ENCODE measurements around the gene FBXO28.

Gene FBXO28

DNA sequence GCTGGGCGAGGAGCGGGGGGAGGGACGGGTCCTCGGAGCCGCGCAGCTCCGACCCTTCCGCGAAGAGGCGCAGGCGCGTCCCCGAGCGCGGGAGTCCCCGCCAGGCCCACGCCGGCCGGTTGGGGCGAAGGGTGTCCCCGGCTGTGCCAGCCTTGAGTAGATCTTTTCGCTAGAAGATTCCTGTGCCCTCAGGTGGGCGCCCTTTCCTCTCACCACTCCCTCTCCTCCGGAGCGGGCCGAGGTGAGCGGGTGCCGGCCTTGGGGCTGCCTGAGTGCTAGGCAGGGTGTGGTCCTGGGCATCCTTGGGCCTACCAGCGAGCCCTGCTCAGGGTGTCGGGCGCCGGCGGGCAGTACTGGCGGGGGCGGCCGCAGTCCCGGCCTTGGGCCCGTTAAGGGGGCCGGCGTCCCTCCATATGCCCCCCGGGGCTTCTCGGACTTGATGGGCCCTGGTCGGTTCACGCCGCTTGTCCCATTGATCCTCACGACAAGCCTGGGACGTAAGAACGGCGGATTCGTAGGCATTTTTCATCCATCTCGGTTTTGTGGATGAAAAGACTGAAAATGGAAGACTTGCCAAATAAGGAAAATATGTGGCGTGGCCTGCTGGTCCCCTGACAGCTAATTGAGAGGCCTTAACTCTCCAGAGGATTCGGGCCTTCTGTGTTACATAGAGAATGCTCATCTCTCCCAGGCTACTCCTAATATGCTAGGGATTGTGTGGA is 69.8 kb downstream of the FBXO28 start:
- TF ChIP-seq CTCF (IDR thresholded peaks at IDR 0.05; ENCODE audit: low read depth, low read length): no peak
- no peak for DNase-seq (ENCODE audit: extremely low read depth, low read depth)

DNA sequence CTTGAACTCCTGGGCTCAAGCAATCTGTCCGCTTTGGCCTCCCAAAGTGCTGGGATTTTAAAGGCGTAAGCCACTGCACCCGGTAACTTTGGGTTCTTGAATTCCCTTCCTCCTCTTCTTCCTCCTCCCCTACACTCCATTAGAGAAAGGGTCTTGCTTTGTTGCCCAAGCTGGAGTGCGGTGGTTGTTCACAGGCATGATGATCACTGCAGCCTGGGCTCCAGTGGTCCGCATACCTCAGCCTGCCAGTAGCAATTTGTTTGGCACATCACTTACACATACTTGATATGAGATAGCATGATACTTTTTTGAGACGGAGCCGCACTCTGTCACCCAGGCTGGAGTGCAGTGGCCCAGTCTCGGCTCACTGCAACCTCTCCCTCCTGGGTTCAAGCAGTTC is 71.3 kb downstream of the FBXO28 start:
- no peak for DNase-seq (ENCODE audit: extremely low read depth, low read depth)
- no peak for TF ChIP-seq CTCF (IDR thresholded peaks at IDR 0.05; ENCODE audit: low read depth, low read length)

DNA sequence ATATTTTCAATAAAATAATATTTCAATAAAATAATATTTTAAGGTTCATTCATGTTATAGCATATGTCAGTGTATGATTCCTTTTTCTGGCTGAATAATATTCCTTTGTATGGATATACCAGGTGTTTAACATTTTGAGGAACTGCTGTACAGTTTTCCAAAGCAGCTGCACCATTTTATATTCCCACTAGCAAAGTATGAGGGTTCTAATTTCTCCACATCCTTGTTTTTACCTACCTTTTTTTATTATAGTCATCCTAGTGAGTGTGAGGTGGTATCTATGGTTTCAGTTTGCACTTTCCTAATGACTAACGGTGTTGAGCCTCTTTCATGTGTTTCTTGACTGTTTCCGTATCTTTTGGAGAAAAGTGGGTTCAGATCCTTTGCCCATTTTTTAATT is 74.4 kb downstream of the FBXO28 start:
- no peak for DNase-seq (ENCODE audit: extremely low read depth, low read depth)
- no peak for TF ChIP-seq CTCF (IDR thresholded peaks at IDR 0.05; ENCODE audit: low read depth, low read length)

DNA sequence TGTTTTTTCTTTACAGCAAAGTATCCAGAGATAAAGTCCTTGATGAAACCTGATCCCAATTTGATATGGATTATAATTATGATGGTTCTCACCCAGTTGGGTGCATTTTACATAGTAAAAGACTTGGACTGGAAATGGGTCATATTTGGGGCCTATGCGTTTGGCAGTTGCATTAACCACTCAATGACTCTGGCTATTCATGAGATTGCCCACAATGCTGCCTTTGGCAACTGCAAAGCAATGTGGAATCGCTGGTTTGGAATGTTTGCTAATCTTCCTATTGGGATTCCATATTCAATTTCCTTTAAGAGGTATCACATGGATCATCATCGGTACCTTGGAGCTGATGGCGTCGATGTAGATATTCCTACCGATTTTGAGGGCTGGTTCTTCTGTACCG is 75.7 kb downstream of the FBXO28 start:
- no peak for DNase-seq (ENCODE audit: extremely low read depth, low read depth)
- TF ChIP-seq CTCF (IDR thresholded peaks at IDR 0.05; ENCODE audit: low read depth, low read length): no peak

GRCh38 chr1:224192082-224192788 is 78.3 kb downstream of the FBXO28 start:
- TF ChIP-seq CTCF (IDR thresholded peaks at IDR 0.05; ENCODE audit: low read depth, low read length): no peak

DNA sequence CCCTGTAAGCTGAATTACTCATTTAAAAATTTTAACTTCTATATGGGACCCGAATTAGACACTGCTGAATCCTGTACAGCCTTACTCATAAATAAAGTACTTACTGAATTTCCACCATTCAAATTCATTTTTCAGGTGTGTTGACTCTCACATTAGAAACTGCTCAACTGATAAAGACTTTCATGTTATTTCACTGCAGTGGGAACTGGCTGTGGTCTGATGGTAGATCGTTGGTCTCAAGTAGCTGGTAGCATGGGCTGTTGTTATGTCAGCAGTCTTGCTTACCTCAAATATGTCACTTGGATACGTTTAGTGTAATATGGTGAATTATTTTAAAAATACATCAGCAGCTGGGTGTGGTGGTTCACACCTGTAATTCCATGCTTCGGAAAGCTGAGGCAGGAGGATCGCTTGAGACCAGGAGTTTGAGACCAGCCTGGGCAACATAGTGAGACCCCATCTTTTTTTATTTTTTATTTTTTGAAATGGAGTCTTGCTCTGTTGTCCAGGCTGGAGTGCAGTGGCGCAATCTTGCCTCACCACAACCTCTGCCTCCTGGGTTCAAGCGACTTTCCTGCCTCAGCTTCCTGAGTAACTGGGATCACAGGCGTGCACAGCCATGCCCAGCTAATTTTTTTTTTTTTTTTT is 79.5 kb downstream of the FBXO28 start:
- DNase-seq (ENCODE audit: extremely low read depth, low read depth): no peak
- no peak for TF ChIP-seq CTCF (IDR thresholded peaks at IDR 0.05; ENCODE audit: low read depth, low read length)

More at GRCh38 chr1:224192082-224192788, 78.3 kb downstream of the FBXO28 start:
- no peak for DNase-seq (ENCODE audit: extremely low read depth, low read depth)

All from AG09319 (cell line).